OCI-LY1 (cell line): ENCODE results near the gene F10.

ENCODE experiments used
- H2AFZ ChIP-seq: fragments of 200-600 bp; sonication (generic), shearing (Covaris generic); 2 replicates; pipeline ENCODE4 v1.6.0; 2014; ENCODE audit warnings: antibody characterized with exemption, mild to moderate bottlenecking, low read length
- H3F3A ChIP-seq: fragments of 200-600 bp; sonication (generic), shearing (Covaris generic); 2 replicates; pipeline ENCODE4 v1.6.0; 2014; ENCODE audit warnings: mild to moderate bottlenecking, antibody characterized with exemption, low read length, moderate library complexity; ENCODE audit not compliant: insufficient read depth
- H3K27ac ChIP-seq: fragments of 200-600 bp; sonication (generic); 2 replicates; pipeline ENCODE4 v1.5.1; 2014; ENCODE audit warnings: low read length, mixed run types, mild to moderate bottlenecking, low read depth; ENCODE audit not compliant: poor library complexity, severe bottlenecking
- H3K27me3 ChIP-seq: fragments of 200-600 bp; sonication (generic); 2 replicates; pipeline ENCODE4 v1.6.0; 2014; ENCODE audit warnings: antibody characterized with exemption, mild to moderate bottlenecking, low read length, moderate library complexity; ENCODE audit not compliant: insufficient read depth
- H3K36me3 ChIP-seq: fragments of 200-600 bp; sonication (generic); 2 replicates; pipeline ENCODE4 v1.6.1; 2014; ENCODE audit warnings: mild to moderate bottlenecking, antibody characterized with exemption, low read length, moderate library complexity, mixed read lengths; ENCODE audit not compliant: insufficient read depth
- H3K4me1 ChIP-seq: fragments of 200-600 bp; sonication (generic); 2 replicates; pipeline ENCODE4 v1.5.1; 2014; ENCODE audit warnings: mild to moderate bottlenecking, low read length, moderate library complexity; ENCODE audit not compliant: insufficient read depth, severe bottlenecking
- H3K4me2 ChIP-seq: fragments of 200-600 bp; sonication (generic), shearing (Covaris generic); 2 replicates; pipeline ENCODE4 v1.6.1; 2014; ENCODE audit warnings: low read length
- H3K4me3 ChIP-seq: fragments of 200-600 bp; sonication (generic); 2 replicates; pipeline ENCODE4 v1.5.1; 2014; ENCODE audit warnings: low read length, low read depth, mild to moderate bottlenecking, mixed read lengths; ENCODE audit not compliant: poor library complexity, severe bottlenecking
- H3K79me2 ChIP-seq: fragments of 200-600 bp; shearing (Covaris generic); 2 replicates; pipeline ENCODE4 v1.6.1; 2016; ENCODE audit warnings: mixed run types, low read length, mixed read lengths; ENCODE audit not compliant: insufficient read depth
- H3K9ac ChIP-seq: fragments of 200-600 bp; sonication (generic), shearing (Covaris generic); 2 replicates; pipeline ENCODE4 v1.6.1; 2014; ENCODE audit warnings: mild to moderate bottlenecking, low read length, mixed read lengths
- H3K9me2 ChIP-seq: fragments of 200-600 bp; sonication (generic), shearing (Covaris generic); 2 replicates; pipeline ENCODE4 v1.6.1; 2014; ENCODE audit warnings: low read depth, mild to moderate bottlenecking, low read length, mixed read lengths
- H3K9me3 ChIP-seq: fragments of 200-600 bp; shearing (Covaris generic); 2 replicates; pipeline ENCODE4 v1.6.1; 2014; ENCODE audit warnings: low read length, mixed read lengths
- H4K20me1 ChIP-seq: fragments of 200-600 bp; sonication (generic), shearing (Covaris generic); 2 replicates; pipeline ENCODE4 v1.6.0; 2016; ENCODE audit warnings: mild to moderate bottlenecking, low read length; ENCODE audit not compliant: insufficient read depth
- CTCF ChIP-seq: fragments of 200-600 bp; sonication (generic), shearing (Covaris generic); IDR thresholded peaks from 2 replicates; pipeline ENCODE4 v1.5.1; 2017; ENCODE audit warnings: mild to moderate bottlenecking, antibody characterized with exemption, low read length, moderate library complexity, mixed read lengths
- EZH2 ChIP-seq: fragments of 200-600 bp; sonication (generic), shearing (Covaris generic); IDR thresholded peaks from 2 replicates; pipeline ENCODE4 v1.8.0; 2017; ENCODE audit warnings: borderline replicate concordance, mixed run types, mild to moderate bottlenecking, antibody characterized with exemption, low read length, moderate library complexity, mixed read lengths

F10 gene

GRCh38 chr13:113152984-113153809 is 30.6 kb downstream of the F10 start:
- Histone ChIP-seq H3K4me2 (peak overlapping the region; percentile 54), H3K79me2 (no peaks in the 10 kb centered on the region), H4K20me1 (no peaks in the 10 kb centered on the region), H3K27ac (no peak overlapping the region), H3K36me3 (peaks cover 5% of the 10 kb centered on the region; the same call in 1 of the 2 replicates), H3K9ac (peak overlapping the region; percentile 7; the same call in 1 of the 2 replicates), H3K27me3 (peaks cover 32% of the 10 kb centered on the region; the same call in 1 of the 2 replicates), H3K9me2 (no peaks in the 10 kb centered on the region), H3F3A (no peaks in the 10 kb centered on the region), H2AFZ (no peak overlapping the region), H3K4me1 (peaks cover 17% of the 10 kb centered on the region), H3K9me3 (peaks cover 8% of the 10 kb centered on the region), H3K4me3 (peak overlapping the region; percentile 42)
- no peak for TF ChIP-seq CTCF
- no peak for TF ChIP-seq EZH2

- Histone ChIP-seq H3K9me3 (peaks cover 8% of the 10 kb centered on the region), H3K9me2 (no peaks in the 10 kb centered on the region), H3K79me2 (no peaks in the 10 kb centered on the region), H2AFZ (peak overlapping the region; percentile 98; the same call in 1 of the 2 replicates), H3K4me3 (peak overlapping the region; percentile 56), H4K20me1 (no peaks in the 10 kb centered on the region), H3F3A (no peaks in the 10 kb centered on the region), H3K4me2 (peak overlapping the region; percentile 72), H3K36me3 (peaks cover 5% of the 10 kb centered on the region; the same call in 1 of the 2 replicates), H3K27me3 (peaks cover 36% of the 10 kb centered on the region; the same call in 1 of the 2 replicates), H3K4me1 (peaks cover 17% of the 10 kb centered on the region), H3K27ac (no peak overlapping the region), H3K9ac (peak overlapping the region; percentile 12; the same call in 1 of the 2 replicates)
- no peak for TF ChIP-seq CTCF
- no peak for TF ChIP-seq EZH2
Measured at GRCh38 chr13:113153810-113154748, 31.5 kb downstream of the F10 start.

- no peak overlapping the region for H3K4me3 ChIP-seq
- H3K9me3 ChIP-seq = peaks cover 8% of the 10 kb centered on the region
- no peak for TF ChIP-seq EZH2
- TF ChIP-seq CTCF = no peak
- H3K79me2 ChIP-seq = no peaks in the 10 kb centered on the region
- H3K36me3 ChIP-seq = peaks cover 5% of the 10 kb centered on the region; the same call in 1 of the 2 replicates
- H3K9ac ChIP-seq = no peak overlapping the region
- no peak overlapping the region for H3K4me2 ChIP-seq
- H2AFZ ChIP-seq = no peak overlapping the region
- no peak overlapping the region for H3K27ac ChIP-seq
- H3F3A ChIP-seq = no peaks in the 10 kb centered on the region
- peaks cover 26% of the 10 kb centered on the region; the same call in 1 of the 2 replicates for H3K27me3 ChIP-seq
- H3K9me2 ChIP-seq = no peaks in the 10 kb centered on the region
- peaks cover 17% of the 10 kb centered on the region for H3K4me1 ChIP-seq
- no peaks in the 10 kb centered on the region for H4K20me1 ChIP-seq
Measured at GRCh38 chr13:113155201-113155600, 32.6 kb downstream of the F10 start.
